ENCODE data around the gene DZIP3.
"Not testable (repeated sequence)": the region's sequence is repeated elsewhere in the genome, so short reads cannot be mapped to it uniquely, and the experiment has no call there.

- TF ChIP-seq RFXAP (CRISPR knock-in tag; IDR thresholded peaks at IDR 0.05; ENCODE audit: borderline replicate concordance); ZNF274 (CRISPR knock-in tag; IDR thresholded peaks at IDR 0.05): not testable (repeated sequence)
Observed at GRCh38 chr3:108655664-108656063, 66.1 kb downstream of the DZIP3 start.
